ENCODE data around the gene PLXDC2. TPM values are rescaled to one million over a fixed set of nuclear protein-coding genes. Genes with fewer than 3 reads are reported as not detected.

Gene PLXDC2
- total and polyA plus RNA-seq, 2 donors from 2014 or later: 11.9 to 42.1 TPM

GRCh38 chr10:19853831-19854230 lies 37.6 kb downstream of the PLXDC2 start:
- no peak for TF ChIP-seq CTCF (IDR thresholded peaks at IDR 0.05; ENCODE audit: borderline replicate concordance, extremely low read depth, insufficient read depth)
- Histone ChIP-seq H3K4me1 (ENCODE audit: control insufficient read depth in 2 of 3, insufficient read depth in 2 of 3, low read depth in 1 of 3, low read length in 3 of 3) (peaks cover 0 to 4% (median 0%) of the 10 kb centered on the region in 3 donors), H3K9me3 (ENCODE audit: control insufficient read depth in 2 of 3, insufficient read depth in 1 of 3, low read length in 3 of 3) (no peaks in the 10 kb centered on the region), H3K4me3 (ENCODE audit: low read length in 3 of 3) (no peak overlapping the region), H3K27me3 (ENCODE audit: control insufficient read depth, insufficient read depth, low read length) (no peaks in the 10 kb centered on the region), H3K36me3 (ENCODE audit: control insufficient read depth in 2 of 3, insufficient read depth in 3 of 3, low read length in 3 of 3) (no peaks in the 10 kb centered on the region), H3K27ac (ENCODE audit: low read depth in 2 of 2, low read length in 2 of 2) (no peak overlapping the region), H3K9ac (ENCODE audit: low read length in 3 of 3) (no peak overlapping the region)
- intact Hi-C loops (cut with DNase I): no loop called here
- FAIRE-seq (no peak), DNase-seq (no peak)

GRCh38 chr10:19857876-19858275 lies 41.6 kb downstream of the PLXDC2 start:
- Histone ChIP-seq H3K27me3 (ENCODE audit: control insufficient read depth, insufficient read depth, low read length) (no peaks in the 10 kb centered on the region), H3K36me3 (ENCODE audit: control insufficient read depth in 2 of 3, insufficient read depth in 3 of 3, low read length in 3 of 3) (no peaks in the 10 kb centered on the region), H3K9ac (ENCODE audit: low read length in 3 of 3) (no peak overlapping the region), H3K9me3 (ENCODE audit: control insufficient read depth in 2 of 3, insufficient read depth in 1 of 3, low read length in 3 of 3) (no peaks in the 10 kb centered on the region), H3K4me3 (ENCODE audit: low read length in 3 of 3) (no peak overlapping the region), H3K27ac (ENCODE audit: low read depth in 2 of 2, low read length in 2 of 2) (no peak overlapping the region), H3K4me1 (ENCODE audit: control insufficient read depth in 2 of 3, insufficient read depth in 2 of 3, low read depth in 1 of 3, low read length in 3 of 3) (peaks cover 0 to 2% (median 0%) of the 10 kb centered on the region in 3 donors)
- no peak for TF ChIP-seq CTCF (IDR thresholded peaks at IDR 0.05; ENCODE audit: borderline replicate concordance, extremely low read depth, insufficient read depth)
- intact Hi-C loops (cut with DNase I): no loop called here
- DNase-seq (no peak), FAIRE-seq (no peak)

GRCh38 chr10:19860107-19860506 lies 43.9 kb downstream of the PLXDC2 start:
- H3K27me3 ChIP-seq (ENCODE audit: control insufficient read depth, insufficient read depth, low read length): no peaks in the 10 kb centered on the region
- H3K4me1 ChIP-seq (ENCODE audit: control insufficient read depth in 2 of 3, insufficient read depth in 2 of 3, low read depth in 1 of 3, low read length in 3 of 3): no peaks in the 10 kb centered on the region
- no peaks in the 10 kb centered on the region for H3K36me3 ChIP-seq (ENCODE audit: control insufficient read depth in 2 of 3, insufficient read depth in 3 of 3, low read length in 3 of 3)
- H3K27ac ChIP-seq (ENCODE audit: low read depth in 2 of 2, low read length in 2 of 2): no peak overlapping the region
- FAIRE-seq (no peak), DNase-seq (no peak)
- intact Hi-C loops (cut with DNase I): no loop called here
- no peak for TF ChIP-seq CTCF (IDR thresholded peaks at IDR 0.05; ENCODE audit: borderline replicate concordance, extremely low read depth, insufficient read depth)
- H3K4me3 ChIP-seq (ENCODE audit: low read length in 3 of 3): no peak overlapping the region
- no peak overlapping the region for H3K9ac ChIP-seq (ENCODE audit: low read length in 3 of 3)
- H3K9me3 ChIP-seq (ENCODE audit: control insufficient read depth in 2 of 3, insufficient read depth in 1 of 3, low read length in 3 of 3): no peaks in the 10 kb centered on the region

Data from kidney (tissue), 14 donors.